ENCODE data around the gene ZNF230. TPM values are rescaled to one million over a fixed set of nuclear protein-coding genes. Genes with fewer than 3 reads are reported as not detected.
A peak's percentile ranks its signal among the peaks of the same experiment; 100 is the strongest.

Gene ZNF230
- total RNA-seq (10 to 100 TPM in 1 of 4 donors, 1 to 10 TPM in 3; 3.0 to 10.6 (median 5.1) TPM), polyA plus RNA-seq (1 to 10 TPM; 1.2 to 2.0 (median 1.4) TPM)

- no peaks in the 10 kb centered on the region for H3K27me3 ChIP-seq
- H3K36me3 ChIP-seq, result peaks cover 9 to 15% (median 10%) of the 10 kb centered on the region in 4 donors
- peak within 1 kb of the TSS; percentile 69 to 81 (median 80) for H3K27ac ChIP-seq
- intact Hi-C loops (cut with DNase I), result loop anchor here (1.0 to 5.0 kb wide), 6 partner anchors 18 to 109 kb away; partner anchors contain the start of genes ZNF155, ZNF221, ZNF223 and ZNF224
- peak; percentile 96 for DNase-seq
- H3K9me3 ChIP-seq, result peaks cover 0 to 16% (median 6%) of the 10 kb centered on the region in 4 donors
- WGBS, 2 donors, result 0% methylated on average over 48 of the region's 48 CpGs
- peaks cover 0 to 19% (median 12%) of the 10 kb centered on the region in 4 donors for H3K4me1 ChIP-seq
- TF ChIP-seq POLR2A (IDR thresholded peaks at IDR 0.05), result peak in 1 of 2 donors; percentile 26
- TF ChIP-seq, protein P1, sequence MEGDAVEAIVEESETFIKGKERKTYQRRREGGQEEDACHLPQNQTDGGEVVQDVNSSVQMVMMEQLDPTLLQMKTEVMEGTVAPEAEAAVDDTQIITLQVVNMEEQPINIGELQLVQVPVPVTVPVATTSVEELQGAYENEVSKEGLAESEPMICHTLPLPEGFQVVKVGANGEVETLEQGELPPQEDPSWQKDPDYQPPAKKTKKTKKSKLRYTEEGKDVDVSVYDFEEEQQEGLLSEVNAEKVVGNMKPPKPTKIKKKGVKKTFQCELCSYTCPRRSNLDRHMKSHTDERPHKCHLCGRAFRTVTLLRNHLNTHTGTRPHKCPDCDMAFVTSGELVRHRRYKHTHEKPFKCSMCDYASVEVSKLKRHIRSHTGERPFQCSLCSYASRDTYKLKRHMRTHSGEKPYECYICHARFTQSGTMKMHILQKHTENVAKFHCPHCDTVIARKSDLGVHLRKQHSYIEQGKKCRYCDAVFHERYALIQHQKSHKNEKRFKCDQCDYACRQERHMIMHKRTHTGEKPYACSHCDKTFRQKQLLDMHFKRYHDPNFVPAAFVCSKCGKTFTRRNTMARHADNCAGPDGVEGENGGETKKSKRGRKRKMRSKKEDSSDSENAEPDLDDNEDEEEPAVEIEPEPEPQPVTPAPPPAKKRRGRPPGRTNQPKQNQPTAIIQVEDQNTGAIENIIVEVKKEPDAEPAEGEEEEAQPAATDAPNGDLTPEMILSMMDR (IDR thresholded peaks at IDR 0.05), result peak in 1 of 4 experiments; percentile 14
- peak; percentile 35 to 84 (median 77) for TF ChIP-seq POLR2AphosphoS5 (IDR thresholded peaks at IDR 0.05)
- TF ChIP-seq EP300 (IDR thresholded peaks at IDR 0.05), result peak in 1 of 4 donors; percentile 10
- H3K4me3 ChIP-seq, result peak within 1 kb of the TSS; percentile 57 to 85 (median 69)
These were observed at the start of gene ZNF230 for GRCh38 chr19:44002566-44003460. ZNF230 (plus strand) TSS chr19:44002957; CDS start chr19:44007079, 4,122 bp downstream.

DNA sequence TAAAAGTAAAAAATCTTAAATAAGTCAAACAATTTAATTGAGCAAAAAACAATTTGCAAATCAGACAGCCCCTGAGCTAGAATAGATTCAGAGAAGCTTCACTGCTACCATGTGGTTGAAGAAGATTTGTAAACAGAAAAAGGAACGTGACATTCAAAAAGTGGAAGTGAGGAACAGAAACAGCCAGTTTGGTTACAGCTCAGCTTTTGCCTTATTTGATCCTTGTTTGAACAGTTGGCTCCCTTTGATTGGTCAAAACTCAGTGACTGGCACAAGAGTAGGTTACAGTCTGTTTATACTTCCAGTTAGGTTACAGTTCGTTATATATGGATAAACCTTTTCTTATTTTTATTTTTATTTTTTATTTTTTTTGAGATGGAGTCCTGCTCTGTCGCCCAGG is 45.9 kb upstream of the ZNF230 start:
- no peak for DNase-seq
- TF ChIP-seq POLR2A (IDR thresholded peaks at IDR 0.05) (no peak), EP300 (IDR thresholded peaks at IDR 0.05) (no peak), POLR2AphosphoS5 (IDR thresholded peaks at IDR 0.05) (no peak)
- TF ChIP-seq, protein P1 (IDR thresholded peaks at IDR 0.05), result no peak
- intact Hi-C loops (cut with DNase I), result no loop called here
- Histone ChIP-seq H3K27ac (no peak overlapping the region), H3K4me3 (no peak overlapping the region), H3K36me3 (peaks cover 0 to 31% (median 0%) of the 10 kb centered on the region in 4 donors), H3K4me1 (no peaks in the 10 kb centered on the region), H3K9me3 (peaks cover 19 to 43% (median 30%) of the 10 kb centered on the region in 4 donors), H3K27me3 (no peaks in the 10 kb centered on the region)
- WGBS, 2 donors, result 82 to 91% methylated on average over 3 of the region's 3 CpGs

GRCh38 chr19:43957891-43958290 is 44.9 kb upstream of the ZNF230 start:
- 93 to 96% methylated on average over 3 of the region's 3 CpGs for WGBS, 2 donors
- peaks cover 0 to 38% (median under 1%) of the 10 kb centered on the region in 4 donors for H3K36me3 ChIP-seq
- no peak overlapping the region for H3K27ac ChIP-seq
- intact Hi-C loops (cut with DNase I), result no loop called here
- DNase-seq, result no peak
- TF ChIP-seq, protein P1 (IDR thresholded peaks at IDR 0.05), result no peak
- TF ChIP-seq POLR2A (IDR thresholded peaks at IDR 0.05), result no peak
- no peak for TF ChIP-seq EP300 (IDR thresholded peaks at IDR 0.05)
- no peak for TF ChIP-seq POLR2AphosphoS5 (IDR thresholded peaks at IDR 0.05)
- H3K9me3 ChIP-seq, result peaks cover 19 to 45% (median 34%) of the 10 kb centered on the region in 4 donors
- no peak overlapping the region for H3K4me3 ChIP-seq
- no peaks in the 10 kb centered on the region for H3K27me3 ChIP-seq
- no peaks in the 10 kb centered on the region for H3K4me1 ChIP-seq

- Histone ChIP-seq H3K4me1 (no peaks in the 10 kb centered on the region), H3K9me3 (peaks cover 25 to 67% (median 43%) of the 10 kb centered on the region in 4 donors), H3K27ac (no peak overlapping the region), H3K36me3 (peaks cover 9 to 50% (median 17%) of the 10 kb centered on the region in 4 donors), H3K4me3 (no peak overlapping the region), H3K27me3 (no peaks in the 10 kb centered on the region)
- no peak for TF ChIP-seq EP300 (IDR thresholded peaks at IDR 0.05)
- TF ChIP-seq, protein P1 (IDR thresholded peaks at IDR 0.05), result no peak
- TF ChIP-seq POLR2A (IDR thresholded peaks at IDR 0.05), result no peak
- no peak for TF ChIP-seq POLR2AphosphoS5 (IDR thresholded peaks at IDR 0.05)
- intact Hi-C loops (cut with DNase I), result no loop called here
- WGBS, 2 donors, result 70 to 71% methylated on average over 4 of the region's 4 CpGs
- DNase-seq, result no peak
These were observed 42.3 kb upstream of the ZNF230 start for GRCh38 chr19:43960411-43960810.
